Spleen (tissue), 7 donors: ENCODE data around the gene PSMB8.

Experiments used
- POLR2A ChIP-seq, 3 donors: fragments of 450-650 bp; IDR thresholded peaks; one replicate each; pipeline ENCODE4 v1.5.1; 2017; ENCODE audit warnings: antibody characterized with exemption in 3 of 3, mild to moderate bottlenecking in 1 of 3
- TF ChIP-seq, protein P1 (sequence below), 11 experiments: fragments of 200-600 bp in 7 of 11; fragments of 450-650 bp in 4 of 11; sonication (generic) in 4 of 11; IDR thresholded peaks in 8 of 11; conservative IDR thresholded peaks in 3 of 11; 1 replicate in 7 of 11; 2 replicates in 4 of 11; pipeline versions ENCODE4 v1.4.0 to v1.8.0; 2016 to 2021; ENCODE audit warnings: antibody characterized with exemption in 11 of 11, inconsistent platforms in 4 of 11, mild to moderate bottlenecking in 1 of 11
- donor health status: DM: no; HTN: no; CAD: no; lungs with moderate emphysema.
- donor health status: DM: no; HTN: no; CAD: no.
- donor health status: DM: no; HTN: no; CAD: no.

DNA sequence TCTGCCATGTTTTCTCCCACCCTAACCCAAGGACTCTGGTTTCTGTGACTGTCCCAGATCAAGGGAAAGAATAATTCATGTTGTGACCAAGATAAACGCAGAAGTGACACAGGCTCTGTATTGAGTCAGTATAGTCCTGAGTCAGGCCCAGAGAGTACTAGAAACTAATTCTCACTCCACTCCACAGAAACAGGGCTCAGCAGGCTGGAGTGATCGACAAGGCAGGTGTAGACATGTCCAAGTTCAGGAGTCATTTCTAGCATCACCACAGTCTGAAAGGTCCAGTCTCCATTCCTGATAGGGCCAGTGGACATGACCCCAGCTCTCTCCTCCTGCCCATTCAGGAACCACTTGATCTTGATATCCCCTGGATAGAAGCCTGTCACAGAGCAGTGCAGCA, 29.7 kb downstream of the PSMB8 start:
- TF ChIP-seq, protein P1, sequence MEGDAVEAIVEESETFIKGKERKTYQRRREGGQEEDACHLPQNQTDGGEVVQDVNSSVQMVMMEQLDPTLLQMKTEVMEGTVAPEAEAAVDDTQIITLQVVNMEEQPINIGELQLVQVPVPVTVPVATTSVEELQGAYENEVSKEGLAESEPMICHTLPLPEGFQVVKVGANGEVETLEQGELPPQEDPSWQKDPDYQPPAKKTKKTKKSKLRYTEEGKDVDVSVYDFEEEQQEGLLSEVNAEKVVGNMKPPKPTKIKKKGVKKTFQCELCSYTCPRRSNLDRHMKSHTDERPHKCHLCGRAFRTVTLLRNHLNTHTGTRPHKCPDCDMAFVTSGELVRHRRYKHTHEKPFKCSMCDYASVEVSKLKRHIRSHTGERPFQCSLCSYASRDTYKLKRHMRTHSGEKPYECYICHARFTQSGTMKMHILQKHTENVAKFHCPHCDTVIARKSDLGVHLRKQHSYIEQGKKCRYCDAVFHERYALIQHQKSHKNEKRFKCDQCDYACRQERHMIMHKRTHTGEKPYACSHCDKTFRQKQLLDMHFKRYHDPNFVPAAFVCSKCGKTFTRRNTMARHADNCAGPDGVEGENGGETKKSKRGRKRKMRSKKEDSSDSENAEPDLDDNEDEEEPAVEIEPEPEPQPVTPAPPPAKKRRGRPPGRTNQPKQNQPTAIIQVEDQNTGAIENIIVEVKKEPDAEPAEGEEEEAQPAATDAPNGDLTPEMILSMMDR (IDR thresholded peaks at IDR 0.05 in 8 of 11, conservative IDR thresholded peaks at IDR 0.05 in 3 of 11): no peak
- TF ChIP-seq POLR2A (IDR thresholded peaks at IDR 0.05): no peak
